Dermis blood vessel endothelial cell (primary cell): Measurements from ENCODE around the gene CASTOR2. TPM values are rescaled to one million over a fixed set of nuclear protein-coding genes. Genes with fewer than 3 reads are reported as not detected.
"Not testable (repeated sequence)": the region's sequence is repeated elsewhere in the genome, so short reads cannot be mapped to it uniquely, and the experiment has no call there.

Experiments
- DNase-seq: peaks from one replicate; pipeline ENCODE4 v3.0.0; 2010
- total RNA-seq: library from RNA; depleted of rRNA; stranded (reverse); fragments of >200 nt; gene quantifications from 2 replicates; pipeline ENCODE4 v1.2.3, GENCODE V29; 2014

CASTOR2 gene
- total RNA-seq, 1 donor from 2014 or later, result 11.9 TPM

DNA sequence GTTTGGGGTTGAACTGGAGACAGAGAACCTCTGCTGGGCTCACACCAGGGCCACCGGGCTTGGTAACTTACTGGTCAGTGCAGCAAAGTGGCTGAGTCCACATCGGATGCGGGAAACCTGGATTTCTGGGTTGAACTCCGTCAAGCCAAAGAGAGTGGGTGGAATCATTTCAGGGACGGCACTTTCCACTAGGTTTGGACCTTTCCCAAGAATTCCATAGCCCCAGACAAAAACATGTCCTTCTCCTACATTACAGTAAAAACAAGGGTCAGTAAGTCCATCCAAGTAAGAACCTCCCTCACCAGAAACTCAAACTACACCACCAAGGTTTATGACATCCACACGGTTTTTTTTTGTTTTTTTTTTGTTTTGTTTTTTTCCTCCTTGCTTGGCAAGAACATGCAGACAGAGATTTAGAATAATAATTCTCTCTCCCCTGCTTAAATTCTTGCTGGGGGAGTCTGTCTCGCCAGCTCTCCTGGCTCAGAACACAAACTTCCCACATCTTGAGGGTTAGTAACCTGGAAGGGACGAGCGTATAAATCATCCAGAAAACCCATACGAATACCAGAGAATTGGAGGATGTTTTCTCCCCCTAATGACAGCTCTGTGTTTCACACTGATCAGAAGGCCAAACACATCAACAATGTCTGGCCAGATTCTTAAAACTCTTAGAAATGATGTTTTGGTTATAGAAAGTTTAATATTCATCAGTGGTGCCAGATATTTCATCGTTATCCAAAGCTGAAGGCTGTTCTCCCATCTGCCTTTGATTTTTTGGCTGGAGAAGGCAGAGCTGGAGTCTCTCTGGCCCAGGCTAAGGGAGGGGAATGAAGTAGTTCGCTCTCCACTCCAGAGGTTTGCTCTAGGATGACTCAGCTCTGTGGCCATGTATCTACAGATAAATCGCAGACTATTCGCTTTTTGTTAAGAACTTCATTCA is 91.6 kb downstream of the CASTOR2 start:
- DNase-seq, result no peak

DNA sequence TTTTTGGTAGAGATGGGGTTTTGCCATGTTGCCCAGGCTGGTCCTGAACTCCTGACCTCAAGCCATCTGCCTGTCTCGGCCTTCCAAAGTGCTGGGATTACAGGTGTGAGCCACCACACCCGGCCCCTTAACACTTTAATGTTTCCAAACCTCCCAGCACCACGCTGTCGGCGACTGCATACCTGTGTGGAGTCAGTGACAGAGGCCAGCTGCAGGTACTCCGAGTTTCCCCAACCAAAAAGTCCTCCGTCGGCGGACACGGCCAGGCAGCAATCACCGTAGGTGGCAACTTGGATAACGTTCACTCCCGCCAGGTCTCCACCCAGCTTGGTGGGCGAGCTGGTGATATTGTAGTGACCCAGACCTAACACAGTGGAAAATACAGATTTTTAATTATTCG is 93.9 kb downstream of the CASTOR2 start:
- no peak for DNase-seq

DNA sequence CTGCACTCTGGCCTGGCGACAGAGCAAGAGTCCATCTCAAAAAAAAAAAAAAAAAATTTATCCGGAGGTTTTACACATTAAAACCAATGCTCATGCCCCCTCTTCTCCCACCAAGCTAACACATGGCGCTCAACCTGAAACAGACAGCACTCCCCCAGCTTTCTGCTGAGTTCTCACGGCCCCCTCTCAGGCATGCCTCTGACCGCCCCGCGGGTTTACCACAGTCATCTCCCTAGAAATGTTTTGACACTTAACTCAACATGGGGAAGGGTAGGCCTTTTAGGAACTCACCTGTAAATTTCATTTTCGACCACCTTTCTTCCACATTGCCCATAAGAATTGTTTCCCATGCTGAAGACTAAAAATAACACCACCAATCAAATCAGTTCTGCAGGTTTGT is 99.8 kb downstream of the CASTOR2 start:
- DNase-seq, result no peak

DNA sequence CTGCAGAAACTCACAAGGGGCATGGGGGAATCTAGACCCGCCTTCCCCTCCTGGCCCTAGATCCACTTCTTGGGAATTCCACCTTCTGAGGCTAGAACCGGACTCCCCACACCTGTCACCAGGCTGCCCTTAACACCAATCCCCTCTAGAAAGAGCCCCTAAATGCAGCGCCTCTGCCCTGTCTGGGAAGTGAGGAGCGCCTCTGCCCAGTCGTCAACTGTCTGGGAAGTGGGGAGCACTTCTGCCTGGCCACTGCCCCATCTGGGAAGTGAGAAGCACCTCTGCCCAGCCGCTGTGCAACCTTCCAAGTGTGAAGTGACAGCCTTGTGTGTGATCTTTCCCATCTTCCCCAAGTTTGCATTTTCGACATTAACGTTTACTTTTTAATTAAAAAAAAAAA is 100.3 kb downstream of the CASTOR2 start:
- no peak for DNase-seq

DNA sequence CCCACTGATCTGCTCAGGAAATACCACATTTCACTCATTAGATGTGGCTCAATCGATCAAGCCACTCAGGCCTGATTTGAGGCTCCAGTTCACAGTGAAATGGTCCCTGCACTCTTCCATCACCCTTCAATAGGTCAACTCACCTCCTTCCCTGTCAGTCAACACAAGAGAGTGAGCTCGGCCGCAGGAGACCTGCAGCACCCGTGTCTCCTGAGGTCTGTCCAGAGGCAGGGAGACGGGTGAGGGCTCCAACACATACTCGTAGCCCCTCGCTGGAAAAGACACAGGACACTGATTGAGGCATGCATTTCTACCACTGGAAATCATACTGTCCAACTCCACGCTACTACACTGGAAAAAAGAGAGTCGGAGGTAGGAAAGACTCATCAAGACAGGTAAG is 102.0 kb downstream of the CASTOR2 start:
- no peak for DNase-seq

DNA sequence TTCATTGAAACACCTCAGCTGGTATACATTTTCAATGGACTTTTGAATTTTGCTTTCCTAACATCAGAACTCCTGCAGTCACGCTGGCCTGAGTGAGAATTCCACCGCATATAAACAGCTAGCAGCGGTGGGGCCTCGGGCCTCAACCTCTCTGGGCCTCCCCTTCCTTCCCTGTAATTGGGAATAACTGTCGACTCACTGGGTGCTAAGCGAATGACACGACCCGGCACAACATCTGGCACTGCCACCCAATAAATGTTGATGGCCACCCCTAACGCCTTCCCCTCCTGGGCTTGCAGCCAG is 108.4 kb downstream of the CASTOR2 start:
- DNase-seq, result no peak

DNA sequence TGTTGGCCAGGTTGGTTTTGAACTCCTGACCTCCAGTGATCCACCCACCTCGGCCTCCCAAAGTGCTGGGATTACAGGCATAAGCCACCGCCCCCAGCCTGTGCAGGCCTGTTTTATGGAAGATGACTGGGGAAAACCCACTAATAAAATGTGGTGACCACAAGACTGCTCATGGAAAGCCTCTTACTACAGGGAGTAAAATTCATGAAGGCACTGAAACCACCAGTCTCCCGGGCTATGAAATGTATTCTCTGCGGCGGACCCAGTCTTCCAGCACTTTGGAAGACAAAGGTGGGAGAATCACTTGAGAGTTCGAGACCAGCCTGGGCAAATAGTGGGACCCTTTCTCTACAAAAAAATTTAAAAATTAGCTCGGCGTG is 109.7 kb downstream of the CASTOR2 start:
- not testable (repeated sequence) for DNase-seq

Other genes with a start within 250 kb of the CASTOR2 start
- gene NCF1, start 190.7 kb upstream of the CASTOR2 start, total RNA-seq, result not detected in 2 replicates
- gene GTF2IRD2, start 113.1 kb upstream of the CASTOR2 start, total RNA-seq, result 3.8 and 4.8 TPM in 2 replicates
- gene RCC1L, start 109.1 kb downstream of the CASTOR2 start, total RNA-seq, result 72.0 and 86.2 TPM in 2 replicates
- gene GTF2IRD2B, start 127.9 kb downstream of the CASTOR2 start, total RNA-seq, result 12.9 and 13.5 TPM in 2 replicates